SK-MEL-5 (cell line): Measurements from ENCODE around the gene TPSG1. TPM values are rescaled to one million over a fixed set of nuclear protein-coding genes. Genes with fewer than 3 reads are reported as not detected.

ENCODE experiments used
- DNase-seq: peaks from one replicate; pipeline ENCODE4 v3.0.0-alpha.2; 2016; ENCODE audit warnings: low read depth, low spot score
- in situ Hi-C: cut with HindIII; loops from 2 replicates; pipeline ENCODE4 v1.10.0; 2016; ENCODE audit warnings: low sequenced_read_pairs, high pct_unique_total_duplicates, low pct_unique_long_range_greater_than_20kb
- total RNA-seq: library from RNA; depleted of rRNA; stranded (reverse); fragments of >200 nt; shearing (Covaris generic); gene quantifications from 2 replicates; pipeline ENCODE4 v1.2.3, GENCODE V29; 2014

TPSG1 gene
- total RNA-seq, 1 experiment from 2014 or later = not detected

DNA sequence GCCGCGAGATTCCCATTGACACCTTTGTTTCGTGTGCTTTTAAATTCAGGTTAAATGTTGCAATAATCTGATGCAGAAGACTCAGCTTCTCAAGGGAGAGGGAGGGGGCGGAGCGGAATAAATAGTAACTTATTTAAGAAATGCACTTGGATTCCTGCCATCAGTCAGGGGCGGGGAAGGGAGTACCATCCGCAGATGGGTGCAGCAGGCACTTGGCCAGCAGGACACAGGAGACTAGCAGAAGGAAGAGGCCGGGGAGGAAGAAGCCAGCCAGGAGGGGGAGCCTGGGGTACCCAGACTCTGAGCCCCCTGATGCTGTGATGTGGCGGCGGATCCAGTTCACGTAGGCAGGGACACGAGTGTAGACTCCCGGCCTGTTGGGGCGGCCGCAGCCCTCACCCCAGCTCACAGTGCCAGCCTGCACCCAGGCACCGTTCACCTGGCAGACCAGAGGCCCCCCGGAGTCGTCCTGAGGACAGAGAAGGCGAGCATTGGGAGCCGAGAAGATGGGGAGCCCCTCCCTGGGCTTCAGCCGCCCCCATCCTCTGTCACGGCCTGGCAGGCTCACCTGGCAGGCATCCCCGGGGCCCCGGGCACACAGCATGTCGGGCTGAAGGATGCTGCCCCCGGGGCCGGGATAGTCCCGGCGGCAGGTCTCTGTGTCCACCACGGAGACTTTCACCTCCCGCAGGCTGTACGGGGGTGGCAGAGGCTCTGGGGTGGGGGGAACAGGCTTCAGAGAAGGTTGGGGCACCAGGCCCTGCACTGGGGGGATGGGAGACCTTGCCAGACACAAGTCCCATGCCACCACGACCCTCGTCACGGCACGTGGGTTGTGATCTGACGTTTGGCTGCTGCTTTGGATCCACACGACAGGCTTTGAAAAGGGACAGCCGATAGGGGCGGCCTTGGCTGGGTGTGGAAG, 3.2 kb downstream of the TPSG1 start:
- DNase-seq = no peak
- in situ Hi-C loops = no loop called here

DNA sequence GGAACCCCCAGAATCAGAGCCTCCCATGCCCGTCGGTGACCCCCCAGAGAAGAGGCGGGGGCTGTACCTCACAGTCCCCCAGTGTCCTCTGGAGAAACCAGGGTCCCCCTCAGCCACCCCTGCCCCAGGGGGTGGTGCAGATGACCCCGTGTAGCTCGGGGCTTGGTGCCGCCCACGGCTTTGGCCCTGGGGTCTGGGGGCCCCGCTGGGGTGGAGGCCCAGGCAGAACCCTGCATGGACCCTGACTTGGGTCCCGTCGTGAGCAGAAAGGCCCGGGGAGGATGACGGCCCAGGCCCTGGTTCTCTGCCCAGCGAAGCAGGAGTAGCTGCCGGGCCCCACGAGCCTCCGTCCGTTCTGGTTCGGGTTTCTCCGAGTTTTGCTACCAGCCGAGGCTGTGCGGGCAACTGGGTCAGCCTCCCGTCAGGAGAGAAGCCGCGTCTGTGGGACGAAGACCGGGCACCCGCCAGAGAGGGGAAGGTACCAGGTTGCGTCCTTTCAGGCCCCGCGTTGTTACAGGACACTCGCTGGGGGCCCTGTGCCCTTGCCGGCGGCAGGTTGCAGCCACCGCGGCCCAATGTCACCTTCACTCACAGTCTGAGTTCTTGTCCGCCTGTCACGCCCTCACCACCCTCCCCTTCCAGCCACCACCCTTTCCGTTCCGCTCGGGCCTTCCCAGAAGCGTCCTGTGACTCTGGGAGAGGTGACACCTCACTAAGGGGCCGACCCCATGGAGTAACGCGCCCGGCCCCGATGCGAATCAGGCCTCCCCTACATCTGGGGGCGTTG, 4.0 kb downstream of the TPSG1 start:
- no peak for DNase-seq
- in situ Hi-C loops = no loop called here

DNA sequence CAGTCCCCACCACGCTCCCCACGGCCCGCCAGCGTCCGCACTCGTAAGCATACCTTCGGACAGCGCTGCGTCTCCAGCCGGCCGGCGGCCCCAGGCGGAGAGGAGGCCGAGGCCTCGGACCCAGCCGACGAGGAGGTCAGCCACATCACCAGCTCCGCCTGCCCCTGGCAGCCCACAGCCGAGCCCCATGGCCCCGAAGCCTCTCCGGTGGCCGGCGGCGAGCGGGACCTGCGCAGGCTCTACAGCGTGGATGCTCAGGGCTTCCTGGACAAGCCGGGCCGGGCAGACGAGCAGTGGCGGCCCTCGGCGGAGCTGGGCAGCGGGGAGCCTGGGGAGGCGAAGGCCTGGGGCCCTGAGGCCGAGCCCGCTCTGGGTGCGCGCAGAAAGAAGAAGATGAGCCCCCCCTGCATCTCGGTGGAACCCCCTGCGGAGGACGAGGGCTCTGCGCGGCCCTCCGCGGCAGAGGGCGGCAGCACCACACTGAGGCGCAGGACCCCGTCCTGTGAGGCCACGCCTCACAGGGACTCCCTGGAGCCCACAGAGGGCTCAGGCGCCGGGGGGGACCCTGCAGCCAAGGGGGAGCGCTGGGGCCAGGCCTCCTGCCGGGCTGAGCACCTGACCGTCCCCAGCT, 4.9 kb downstream of the TPSG1 start:
- DNase-seq = no peak
- in situ Hi-C loops = no loop called here

- DNase-seq = no peak
- in situ Hi-C loops = no loop called here
Measured at GRCh38 chr16:1218930-1219611, 6.0 kb downstream of the TPSG1 start.

DNA sequence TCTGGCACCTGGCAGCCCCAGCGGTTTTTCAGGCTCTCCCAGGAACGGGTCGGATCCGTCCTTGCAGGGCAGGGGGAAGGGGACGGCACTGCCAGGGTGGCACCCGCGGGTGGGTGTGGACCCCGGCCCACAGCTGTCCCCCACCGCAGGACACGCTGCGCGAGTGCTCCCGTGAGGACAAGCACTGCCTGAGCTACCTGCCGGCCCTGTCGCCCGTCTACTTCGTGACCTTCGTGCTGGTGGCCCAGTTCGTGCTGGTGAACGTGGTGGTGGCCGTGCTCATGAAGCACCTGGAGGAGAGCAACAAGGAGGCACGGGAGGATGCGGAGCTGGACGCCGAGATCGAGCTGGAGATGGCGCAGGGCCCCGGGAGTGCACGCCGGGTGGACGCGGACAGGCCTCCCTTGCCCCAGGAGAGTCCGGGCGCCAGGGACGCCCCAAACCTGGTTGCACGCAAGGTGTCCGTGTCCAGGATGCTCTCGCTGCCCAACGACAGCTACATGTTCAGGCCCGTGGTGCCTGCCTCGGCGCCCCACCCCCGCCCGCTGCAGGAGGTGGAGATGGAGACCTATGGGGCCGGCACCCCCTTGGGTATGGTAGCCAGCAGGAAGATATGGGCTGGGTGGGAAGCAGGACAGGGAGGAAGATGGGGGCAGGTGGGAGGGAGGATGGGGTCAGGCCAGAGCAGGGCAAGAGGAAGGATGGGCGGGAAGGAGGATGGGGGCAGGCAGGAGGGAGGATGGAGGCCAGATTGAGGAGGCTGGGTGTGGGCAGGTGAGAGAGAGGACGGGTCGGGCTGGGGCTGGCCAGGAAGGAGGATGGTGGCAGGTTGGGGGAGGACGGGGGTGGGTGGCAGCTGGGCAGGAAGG, 6.8 kb downstream of the TPSG1 start:
- in situ Hi-C loops = no loop called here
- DNase-seq = no peak

- in situ Hi-C loops = no loop called here
- DNase-seq = no peak
Measured at GRCh38 chr16:1217526-1217925, 7.5 kb downstream of the TPSG1 start.

DNA sequence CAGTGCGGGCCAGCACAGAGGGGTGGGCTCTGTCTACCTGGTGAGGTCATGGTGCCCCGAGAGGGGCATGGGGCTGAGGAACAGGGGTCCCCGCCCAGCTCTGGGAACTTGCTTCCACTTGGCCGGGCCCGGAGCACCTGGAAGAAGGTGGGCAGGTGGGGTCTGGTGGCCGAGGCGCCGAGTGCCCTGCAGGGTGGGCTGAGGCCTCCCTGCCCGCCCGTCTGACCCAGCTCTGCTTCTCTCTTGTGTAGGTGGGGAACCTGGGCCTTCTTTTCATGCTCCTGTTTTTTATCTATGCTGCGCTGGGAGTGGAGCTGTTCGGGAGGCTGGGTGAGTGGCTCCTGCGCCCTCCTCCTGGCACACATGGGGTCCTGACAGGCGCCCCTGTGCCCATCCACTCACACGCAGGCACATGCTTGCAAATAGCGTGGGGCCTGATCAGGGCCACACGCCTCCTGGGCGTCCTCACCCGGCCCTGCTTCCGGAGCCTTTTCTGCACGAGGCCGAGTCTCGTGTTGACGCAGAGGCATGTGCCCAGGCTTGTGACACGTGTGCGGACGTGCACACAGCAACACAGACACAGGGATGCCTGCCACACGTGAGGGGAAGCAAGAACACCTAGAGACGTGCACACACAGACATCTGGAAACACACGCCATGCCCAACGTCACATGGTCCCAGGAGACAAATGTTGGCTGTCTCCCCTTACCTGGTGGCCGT, 8.2 kb downstream of the TPSG1 start:
- in situ Hi-C loops = no loop called here
- no peak for DNase-seq

GRCh38 chr16:1216296-1216619, 8.8 kb downstream of the TPSG1 start:
- in situ Hi-C loops = no loop called here
- no peak for DNase-seq

DNA sequence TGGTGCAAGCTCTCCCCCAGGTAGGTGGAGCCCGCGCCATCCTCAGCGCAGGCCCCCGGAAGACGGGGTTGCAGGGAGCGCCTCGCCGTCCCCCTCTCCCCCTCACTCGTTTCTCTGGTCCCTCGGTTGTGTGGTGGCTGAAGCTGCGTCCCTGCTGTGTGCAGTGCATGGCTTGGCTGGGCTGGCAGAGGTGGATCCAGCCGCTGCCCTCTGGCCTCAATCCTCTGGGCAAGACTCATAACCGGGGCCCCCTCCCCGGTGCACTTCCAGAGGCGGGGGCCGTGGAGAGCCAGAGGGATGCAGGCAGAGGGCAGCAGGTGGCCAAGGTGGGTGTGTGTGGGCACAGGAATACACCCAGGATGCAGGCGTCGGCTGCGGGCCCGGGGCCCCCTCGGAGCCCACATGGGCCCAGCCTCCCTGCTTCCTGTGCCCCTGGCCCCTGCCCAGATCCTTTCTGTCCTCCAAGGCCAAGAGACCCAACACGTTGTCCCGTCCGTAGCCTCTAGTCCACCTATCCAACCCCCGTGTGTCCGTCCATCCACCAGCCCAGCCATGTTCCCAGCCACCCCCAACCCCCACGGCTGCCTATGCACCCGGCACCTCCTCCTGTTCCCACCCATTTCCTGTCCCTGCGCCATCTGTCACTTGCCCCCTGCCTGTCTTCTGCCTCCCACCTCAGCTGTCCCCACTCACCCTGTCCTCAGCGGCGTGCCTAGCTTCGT, 9.3 kb downstream of the TPSG1 start:
- no peak for DNase-seq
- in situ Hi-C loops = no loop called here

DNA sequence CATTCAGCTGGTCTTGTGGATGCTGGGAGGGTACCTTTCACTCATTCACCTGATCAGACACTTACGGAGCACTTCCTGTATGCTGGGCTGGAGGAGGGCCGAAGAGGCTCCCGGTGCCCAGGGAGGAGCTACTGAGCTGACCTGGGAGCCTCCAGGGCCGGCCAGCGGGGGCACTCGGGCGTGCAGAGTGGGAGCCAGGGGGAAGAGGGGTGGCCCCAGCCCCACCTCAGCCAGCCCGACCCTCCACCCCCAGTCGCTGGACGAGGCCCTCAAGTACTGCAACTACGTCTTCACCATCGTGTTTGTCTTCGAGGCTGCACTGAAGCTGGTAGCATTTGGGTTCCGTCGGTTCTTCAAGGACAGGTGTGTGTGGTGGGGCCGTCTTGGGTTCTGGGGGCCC, 10.3 kb downstream of the TPSG1 start:
- DNase-seq = no peak
- in situ Hi-C loops = no loop called here

GRCh38 chr16:1213796-1214372, 11.2 kb downstream of the TPSG1 start:
- DNase-seq = no peak
- in situ Hi-C loops = no loop called here

DNA sequence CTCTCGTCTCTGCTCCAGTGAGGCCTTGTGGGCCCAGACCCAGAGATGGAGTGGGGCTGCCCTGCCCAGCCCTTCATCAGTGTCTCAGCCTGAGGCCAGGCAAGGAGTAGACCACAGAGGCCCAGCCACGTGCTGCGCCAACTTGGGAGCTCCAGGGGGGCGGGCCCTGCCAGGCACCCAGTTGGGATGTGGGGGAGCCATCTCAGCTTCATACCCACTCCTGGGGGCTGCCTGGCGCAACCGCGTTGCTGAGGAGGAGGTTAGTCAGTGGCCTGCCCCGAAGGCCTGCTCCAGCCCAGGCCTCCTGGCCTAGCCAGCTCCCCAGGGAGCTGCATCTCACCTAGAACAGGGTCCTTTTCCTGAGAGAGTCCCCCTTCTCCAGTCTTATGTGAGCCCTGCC, 11.8 kb downstream of the TPSG1 start:
- in situ Hi-C loops = no loop called here
- DNase-seq = no peak

DNA sequence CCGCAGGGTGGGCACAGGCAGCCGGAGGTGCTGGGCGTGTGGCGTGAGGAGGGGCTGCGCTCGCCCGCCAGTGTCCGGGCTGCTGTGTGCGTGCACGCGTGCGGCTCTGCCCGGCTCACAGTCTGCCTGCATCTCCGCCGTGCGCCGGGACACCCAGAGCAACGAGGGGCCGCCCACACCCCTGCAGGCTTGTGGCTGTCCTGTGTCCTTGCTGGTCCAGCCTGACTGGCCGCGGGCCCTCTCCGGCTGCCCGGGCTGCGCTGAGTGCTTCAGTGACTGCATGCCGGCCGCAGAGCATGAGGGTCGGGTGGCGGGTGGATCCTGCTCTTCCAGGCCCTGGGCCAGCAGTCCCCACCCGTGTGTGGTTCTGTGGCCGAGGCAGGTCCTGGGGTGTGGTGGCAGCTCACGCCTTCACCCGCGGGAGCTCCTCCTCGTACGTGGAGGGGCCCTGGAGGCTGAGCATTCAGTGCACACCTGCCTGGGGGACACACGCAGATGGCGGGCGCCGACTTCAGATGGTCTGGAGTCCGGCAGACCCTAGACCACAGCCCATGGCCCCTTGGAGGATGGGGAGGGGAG, 12.4 kb downstream of the TPSG1 start:
- in situ Hi-C loops = no loop called here
- DNase-seq = no peak

DNA sequence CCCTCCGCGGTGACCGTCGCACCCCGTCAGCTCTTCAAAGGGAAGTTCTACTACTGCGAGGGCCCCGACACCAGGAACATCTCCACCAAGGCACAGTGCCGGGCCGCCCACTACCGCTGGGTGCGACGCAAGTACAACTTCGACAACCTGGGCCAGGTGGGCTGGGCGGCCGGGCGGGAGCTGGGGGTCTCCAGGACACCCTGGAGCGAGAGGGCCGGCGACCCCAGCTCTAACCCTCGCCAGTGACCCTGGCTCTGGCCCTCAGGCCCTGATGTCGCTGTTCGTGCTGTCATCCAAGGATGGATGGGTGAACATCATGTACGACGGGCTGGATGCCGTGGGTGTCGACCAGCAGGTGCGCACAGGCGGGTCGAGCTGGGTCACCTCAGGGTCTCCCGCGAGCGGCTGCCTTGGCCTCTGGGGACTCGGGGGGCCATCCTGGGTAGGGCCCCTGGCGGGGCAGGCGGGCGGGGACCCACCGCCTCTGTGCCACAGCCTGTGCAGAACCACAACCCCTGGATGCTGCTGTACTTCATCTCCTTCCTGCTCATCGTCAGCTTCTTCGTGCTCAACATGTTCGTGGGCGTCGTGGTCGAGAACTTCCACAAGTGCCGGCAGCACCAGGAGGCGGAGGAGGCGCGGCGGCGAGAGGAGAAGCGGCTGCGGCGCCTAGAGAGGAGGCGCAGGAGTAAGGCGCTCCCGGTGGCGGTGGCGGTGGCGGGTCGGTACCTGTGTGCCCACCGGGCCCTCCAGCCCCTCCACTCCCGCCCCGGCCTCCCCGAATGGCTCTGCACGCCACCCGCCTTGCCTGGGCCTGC, 13.4 kb downstream of the TPSG1 start:
- no peak for DNase-seq
- in situ Hi-C loops = no loop called here

GRCh38 chr16:1210461-1210860, 14.6 kb downstream of the TPSG1 start:
- in situ Hi-C loops = no loop called here
- DNase-seq = no peak
